ENCODE data around the gene LMOD3.
A peak's percentile ranks its signal among the peaks of the same experiment; 100 is the strongest.

LMOD3 gene

DNA sequence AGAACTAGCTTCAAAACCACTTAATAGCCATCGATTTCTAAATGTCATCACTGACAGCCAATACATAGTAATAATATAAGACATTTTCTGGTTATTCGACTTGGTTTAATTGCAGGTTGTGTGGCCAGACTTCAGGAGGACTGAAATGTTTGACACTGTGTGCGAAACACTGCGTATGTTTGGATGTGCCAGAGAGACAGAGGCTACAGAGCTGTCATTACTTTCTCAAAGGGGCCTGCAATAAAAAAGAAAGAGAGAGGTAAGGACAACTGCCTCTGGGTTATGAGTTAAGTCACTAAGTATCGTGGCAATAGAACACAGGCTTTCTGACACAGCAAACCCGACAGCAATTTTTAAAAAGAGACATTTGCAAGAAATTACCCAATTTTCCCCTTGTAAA lies 882 bp downstream of the LMOD3 start:
- DNase-seq: no peak

DNA sequence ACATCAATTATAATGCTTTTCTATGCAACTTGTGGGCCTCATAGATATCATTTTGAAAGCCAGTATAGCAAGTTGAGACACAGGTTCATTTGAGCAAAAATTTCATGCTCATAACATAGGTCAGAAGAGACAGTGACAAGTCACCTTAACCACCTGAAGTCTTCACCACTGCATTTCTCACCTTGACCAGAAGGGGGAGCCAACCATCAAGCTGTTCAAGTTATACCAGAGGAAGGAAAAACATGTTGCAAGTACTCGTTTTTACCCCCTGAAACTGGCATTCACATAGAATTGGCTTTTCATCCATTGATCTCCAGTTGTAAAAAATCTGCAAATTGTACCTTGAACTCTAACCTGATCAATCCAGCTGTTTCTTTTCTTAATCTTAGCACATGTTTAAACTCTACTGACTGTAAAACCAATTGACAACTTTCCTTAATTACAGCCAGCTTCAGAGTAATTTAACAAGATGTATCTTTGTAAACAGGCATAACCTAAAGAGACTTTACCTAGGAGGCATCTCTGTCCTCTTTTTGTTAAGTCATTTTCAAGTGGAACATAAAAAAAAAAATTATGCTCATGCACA lies 1.4 kb downstream of the LMOD3 start:
- DNase-seq: peak; percentile 78

DNA sequence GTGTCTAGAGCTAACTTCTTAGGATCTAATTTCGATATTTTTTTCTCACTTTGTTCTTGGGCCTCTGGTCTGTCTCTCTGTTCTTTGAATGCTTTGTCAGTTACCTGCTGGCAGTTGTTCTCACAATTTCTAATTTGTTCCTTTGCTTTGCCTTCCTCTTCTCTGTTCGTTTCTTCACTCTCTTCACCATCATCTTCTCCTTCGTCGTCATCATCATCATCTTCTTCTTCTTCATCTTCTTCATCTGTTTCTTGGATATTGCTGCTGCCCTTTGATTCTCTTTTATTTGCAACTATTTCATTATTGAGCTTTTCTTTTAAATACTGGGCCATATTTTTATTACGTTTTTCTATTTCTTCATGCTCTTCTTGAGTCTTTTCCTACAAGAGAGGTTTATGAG lies 2.7 kb downstream of the LMOD3 start:
- DNase-seq: no peak

DNA sequence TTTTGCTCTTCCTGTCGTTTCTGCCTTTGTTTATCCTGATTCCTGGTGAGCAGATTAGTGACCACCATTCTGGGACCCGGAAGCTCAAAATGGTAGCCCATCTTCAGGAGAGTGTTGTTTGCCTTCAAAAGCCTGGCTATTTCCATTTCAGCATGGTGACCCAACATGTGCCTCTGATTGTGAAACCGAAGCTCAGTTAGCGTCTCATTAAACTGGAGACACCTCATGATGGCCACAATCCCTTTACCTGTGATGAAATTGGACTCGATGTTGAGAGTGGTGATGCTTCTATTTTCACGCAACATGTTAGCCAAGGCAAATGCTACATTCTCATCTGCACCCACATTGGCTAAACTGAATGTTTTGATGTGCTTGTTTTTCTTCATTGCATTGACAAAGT lies 3.3 kb downstream of the LMOD3 start:
- DNase-seq: no peak

DNA sequence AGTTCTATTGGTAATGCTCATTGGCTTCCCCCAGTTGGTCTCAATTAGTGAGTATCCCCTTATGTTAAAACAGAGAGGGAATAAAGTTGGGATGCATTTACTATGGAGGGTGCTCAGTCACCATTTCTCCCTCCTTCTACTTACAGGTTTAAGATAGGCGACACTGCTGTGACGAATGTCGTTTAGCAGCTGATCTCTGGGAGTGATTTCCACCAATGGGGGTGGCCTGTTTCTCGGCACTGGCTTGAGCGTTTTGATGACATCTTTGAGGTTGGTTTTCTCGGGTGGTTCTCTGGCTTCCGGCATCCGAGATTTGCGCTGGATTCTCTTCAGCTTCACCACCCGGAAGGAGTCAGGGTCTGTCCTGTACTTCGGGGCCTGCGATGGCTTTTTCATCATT lies 3.8 kb downstream of the LMOD3 start:
- no peak for DNase-seq

DNA sequence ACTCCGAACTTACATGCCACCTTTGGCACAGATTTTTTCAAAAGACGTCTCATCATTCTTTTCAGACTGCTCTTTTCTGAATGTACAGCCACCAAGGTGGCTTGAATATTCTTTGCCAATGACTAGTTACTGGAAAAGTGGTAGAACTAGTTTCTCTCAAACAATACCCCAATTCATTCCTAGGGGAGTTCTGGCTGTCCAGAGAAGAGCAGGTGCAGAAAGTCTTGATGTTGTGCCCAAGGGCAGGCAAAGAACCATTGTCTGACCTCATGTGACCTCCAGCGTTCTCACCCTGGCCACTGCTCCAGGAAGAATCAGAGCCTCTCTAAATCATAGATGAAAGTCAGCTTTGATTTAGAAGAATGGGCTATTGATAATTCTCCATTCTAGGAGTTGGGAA lies 5.5 kb downstream of the LMOD3 start:
- DNase-seq: no peak

DNA sequence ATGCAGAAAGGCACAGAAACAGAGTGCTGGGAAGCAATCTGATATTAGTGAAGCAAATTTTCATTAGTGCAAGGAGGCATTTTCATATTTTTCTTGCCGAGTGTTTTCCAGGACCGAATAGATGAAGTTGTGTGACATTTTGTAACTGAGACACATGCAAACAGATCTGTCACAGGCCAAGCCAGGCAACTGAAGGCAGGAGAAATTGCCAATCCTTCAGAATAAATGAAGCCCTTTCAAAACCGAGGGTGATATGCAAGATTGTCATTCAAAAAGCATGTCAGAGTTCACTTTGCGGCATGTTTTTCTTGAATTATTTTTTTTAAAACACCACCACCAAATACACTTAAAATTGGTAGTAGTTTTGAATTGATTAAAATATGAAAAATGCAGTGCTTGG lies 6.2 kb downstream of the LMOD3 start:
- DNase-seq: no peak

DNA sequence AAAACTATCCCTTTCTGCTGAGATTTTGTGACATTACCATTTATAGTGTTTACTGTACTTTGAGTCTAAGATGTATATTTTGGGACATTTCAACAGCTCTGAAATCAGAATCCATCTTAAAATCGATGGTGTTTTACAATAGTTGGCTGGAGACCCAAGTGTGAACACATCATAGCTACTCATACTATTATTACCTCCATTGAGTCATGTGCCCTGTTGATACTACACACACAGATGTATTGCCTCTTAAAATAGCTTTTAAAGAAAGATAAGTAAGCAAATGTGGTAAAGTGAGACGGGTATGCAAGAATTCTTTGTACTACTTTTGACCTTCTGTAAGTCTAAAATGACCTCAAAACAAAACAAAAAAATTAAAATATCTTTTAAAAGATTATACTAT lies 6.7 kb downstream of the LMOD3 start:
- DNase-seq: no peak

DNA sequence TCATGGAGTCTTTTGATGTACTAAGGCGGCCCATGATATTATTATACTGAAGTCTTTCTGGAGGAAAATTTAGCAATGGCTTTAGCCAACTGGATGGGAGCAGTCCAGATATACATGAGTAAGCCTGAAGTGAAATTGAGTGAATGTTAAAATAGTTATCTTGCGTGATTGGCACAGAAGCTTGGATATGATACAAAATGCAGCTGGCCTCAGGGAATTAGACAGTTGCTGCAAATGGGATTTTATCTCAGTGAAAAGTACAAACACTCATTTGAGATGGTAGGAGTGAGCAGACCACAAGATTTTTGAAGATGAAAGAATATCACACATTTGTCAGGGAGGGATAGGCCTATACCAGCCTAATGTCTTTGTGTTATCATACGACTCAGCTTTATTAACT lies 8.9 kb downstream of the LMOD3 start:
- no peak for DNase-seq

DNA sequence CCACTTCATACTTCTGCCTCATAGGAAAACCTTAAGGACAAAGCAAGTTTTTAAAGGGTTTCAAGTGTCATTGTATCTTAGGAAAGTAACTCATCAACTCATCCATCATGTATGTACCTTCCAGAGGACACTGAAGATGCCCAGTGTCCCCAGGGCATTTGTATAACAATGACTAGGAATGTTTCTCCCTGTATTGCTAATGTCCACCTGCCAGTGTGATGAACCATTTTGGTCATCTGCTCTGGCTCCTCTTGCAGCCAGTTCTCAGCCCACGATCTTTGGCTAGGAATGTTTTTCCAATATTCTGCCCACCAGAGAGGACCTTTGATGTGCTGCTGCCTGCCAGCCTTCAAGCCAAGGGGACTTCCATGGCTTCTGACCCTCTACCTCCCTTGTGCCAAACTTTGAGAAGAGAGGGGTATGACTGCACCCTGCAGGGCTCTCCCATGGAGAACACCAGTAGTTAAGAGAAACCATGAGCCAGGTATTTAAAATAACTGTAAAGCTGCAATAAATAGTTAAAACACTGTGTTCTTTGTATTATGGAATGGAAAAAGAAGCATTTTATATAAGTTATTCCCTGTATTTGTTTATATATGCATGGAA lies 11.4 kb downstream of the LMOD3 start:
- DNase-seq: no peak

DNA sequence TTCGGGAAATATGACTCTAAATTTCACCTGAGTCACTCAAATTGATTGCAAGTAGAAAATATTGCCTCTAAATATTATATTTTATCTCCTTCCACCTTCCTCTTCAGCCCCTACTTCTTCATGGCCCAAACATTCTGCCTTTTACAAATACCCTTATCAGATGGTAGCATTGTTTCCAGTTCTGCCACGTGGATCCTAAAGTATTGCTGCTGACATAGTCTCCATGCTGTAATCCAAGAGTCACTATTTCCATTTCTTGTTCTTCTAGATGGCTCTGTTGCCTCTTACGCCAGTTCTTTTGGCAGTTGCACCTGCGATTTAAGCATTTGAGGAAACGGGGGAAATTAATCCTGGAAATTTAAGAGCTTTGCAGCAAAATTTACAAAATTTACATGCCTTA lies 13.6 kb downstream of the LMOD3 start:
- no peak for DNase-seq

DNA sequence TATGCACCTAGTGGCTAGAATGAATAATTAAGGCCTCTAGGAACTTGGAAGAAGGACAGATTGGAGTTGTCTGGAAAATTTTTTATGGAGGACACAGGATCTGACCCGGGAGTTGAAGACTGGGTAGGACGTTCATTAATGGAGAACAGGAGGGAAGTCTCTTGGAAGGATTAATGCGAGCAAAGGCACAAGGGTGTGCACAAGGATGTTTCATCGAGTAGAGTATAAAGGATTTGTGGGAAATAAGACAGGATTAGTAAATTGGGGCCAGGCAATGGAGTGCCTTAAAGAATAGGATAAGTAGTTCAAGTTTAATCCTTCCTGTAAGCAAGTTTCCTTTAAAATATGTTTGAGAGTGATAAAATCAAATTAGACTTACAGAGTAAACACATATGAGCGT lies 14.6 kb downstream of the LMOD3 start:
- DNase-seq: no peak

DNA sequence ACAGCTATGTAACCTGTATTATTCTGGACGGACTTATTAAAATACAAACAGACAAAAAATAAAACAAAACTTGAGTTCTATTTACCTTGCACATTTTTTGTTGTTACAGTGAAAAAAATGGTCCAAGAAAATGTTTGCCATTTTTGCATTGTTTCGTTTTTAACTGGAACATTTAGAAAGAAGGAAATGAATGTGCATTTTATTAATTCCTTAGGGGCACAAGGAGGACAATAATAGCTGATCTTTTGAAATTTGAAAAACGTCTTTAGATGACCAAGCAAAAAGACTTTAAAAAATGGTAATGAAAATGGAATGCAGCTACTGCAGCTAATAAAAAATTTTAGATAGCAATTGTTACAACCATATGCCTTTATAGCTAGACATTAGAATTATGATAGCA lies 17.1 kb downstream of the LMOD3 start:
- no peak for DNase-seq

DNA sequence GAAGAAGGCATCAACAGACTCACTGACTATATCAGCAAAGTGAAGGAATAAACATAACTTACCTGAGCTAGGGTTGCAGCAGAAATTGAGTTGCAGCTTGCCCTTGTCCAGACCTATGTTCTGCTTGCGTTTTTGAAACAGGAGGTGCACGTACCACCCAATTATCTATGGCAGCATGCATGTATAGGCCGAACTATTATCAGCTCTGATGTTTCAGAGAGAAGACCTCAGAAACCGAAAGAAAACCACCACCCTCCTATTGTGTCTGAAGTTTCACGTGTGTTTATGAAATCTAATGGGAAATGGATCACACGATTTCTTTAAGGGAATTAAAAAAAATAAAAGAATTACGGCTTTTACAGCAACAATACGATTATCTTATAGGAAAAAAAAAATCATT lies 17.8 kb downstream of the LMOD3 start:
- DNase-seq: no peak

DNA sequence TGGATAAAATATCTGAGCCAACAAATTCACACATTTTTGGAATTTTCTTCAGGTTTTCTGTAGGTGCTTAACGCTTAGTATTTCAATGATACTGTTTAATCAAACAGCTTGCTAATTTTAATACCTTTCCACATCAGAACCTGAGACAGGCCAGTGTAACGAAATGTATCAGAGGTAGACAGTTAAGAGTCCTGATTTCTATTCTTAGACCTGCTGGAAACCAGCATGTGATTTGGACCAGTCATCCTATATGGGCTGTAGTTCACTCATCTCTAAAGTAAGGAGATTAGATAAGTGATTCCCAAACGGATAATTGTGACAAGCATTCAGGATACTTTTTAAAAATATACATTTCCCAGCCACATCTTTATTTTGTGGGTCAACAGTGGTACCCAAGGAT lies 19.3 kb downstream of the LMOD3 start:
- no peak for DNase-seq

DNA sequence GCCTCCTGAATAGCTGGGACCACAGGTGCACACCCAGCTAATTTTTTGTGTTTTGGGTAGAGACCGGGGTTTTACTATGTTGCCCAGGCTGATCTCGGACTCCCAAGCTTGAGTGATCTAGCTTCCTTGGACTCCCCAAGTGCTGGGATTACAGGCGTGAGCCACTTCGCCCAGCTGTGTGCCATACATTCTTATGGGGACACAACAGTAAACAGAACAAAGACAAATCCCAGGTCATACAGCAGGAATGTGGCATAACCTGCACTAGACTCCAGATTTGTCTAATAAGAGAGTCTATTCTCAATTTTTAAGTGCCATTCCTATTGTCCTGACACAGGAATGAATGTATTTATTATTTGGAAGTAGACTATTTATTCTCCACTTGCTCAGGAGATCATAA lies 20.0 kb downstream of the LMOD3 start:
- DNase-seq: no peak

DNA sequence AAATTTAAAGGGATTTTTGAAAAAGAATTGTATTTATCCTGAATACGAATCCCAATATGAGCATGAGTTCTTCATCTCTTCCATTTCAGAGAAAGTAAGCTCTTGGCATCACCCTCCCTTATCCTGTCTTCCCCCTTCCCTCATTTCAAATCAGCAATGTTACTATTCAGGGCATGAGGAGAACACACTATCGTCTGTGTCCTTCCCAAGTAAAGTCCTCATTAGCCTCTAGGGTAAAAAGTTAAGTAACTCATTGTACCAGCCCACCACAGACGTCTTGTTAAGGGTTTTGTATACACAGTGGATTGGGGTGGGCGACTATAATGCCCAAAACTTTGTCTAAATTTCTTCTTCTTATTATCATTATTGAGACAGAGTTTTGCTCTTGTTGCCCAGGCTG lies 22.8 kb downstream of the LMOD3 start:
- no peak for DNase-seq

DNA sequence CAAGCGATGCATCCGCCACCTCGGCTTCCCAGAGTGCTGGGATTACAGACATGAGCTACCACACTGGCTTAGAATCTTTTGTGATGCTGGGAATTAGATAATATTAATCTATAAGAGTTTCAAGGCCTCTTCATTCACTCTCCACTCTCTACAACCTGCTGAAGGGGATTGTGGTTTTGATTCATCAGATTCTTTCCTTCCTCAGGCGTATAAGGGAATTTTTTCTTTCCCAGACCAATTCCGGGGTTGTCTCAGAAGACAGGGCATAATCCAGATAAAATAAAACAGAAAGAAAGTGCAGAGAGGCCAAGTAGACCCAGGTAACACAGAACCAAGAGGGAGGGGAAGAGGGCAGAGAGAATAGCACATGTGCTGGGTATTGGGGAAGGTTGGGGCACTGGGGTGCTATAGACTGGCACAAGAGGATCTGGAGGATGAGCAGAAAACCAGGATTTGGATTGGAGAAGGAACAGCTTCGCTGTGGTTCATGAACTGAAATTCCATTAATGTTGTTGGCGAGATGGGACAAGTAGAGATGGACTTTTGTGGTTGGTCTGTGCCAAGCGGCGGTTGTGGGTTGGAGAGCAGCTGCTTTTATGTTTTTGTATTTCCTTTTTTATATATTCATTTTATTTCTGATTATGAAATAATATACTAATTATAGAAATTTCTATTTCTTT lies 24.8 kb downstream of the LMOD3 start:
- no peak for DNase-seq

DNA sequence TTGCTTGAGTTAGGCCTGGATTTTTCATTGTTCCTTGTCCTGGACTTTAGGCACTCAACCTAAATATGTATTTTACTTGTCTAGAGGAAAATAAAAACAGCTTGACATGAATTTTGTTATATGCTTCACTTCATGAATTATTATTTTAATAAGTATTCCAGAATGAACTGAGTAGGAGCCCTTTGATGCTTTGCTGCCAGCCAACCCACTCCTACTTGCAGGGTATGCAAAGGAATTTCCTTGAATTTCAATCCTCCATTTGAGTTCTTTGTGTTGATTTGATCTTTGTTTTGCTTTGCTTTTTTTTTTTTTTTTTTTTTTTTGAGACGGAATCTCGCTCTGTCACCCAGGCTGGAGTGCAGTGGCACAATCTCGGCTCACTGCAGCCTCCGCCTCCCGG lies 26.1 kb downstream of the LMOD3 start:
- no peak for DNase-seq

DNA sequence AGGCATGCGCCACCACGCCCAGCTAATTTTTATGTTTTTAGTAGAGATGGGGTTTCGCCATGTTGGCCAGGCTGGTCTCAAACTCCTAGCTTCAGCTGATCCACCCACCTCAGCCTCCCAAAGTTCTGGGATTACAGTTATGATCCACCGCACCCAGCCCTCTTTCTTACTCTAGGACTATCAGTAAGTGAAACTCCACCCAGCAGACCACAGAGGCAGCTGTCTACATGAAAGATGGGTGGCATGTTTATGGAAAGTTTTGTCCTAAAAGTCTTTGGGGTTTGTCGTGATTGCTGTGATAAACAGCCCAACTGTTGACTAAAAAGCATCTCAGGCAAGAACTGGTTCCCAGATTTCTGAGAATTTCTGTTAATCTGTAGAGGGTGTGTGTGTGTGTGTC lies 26.8 kb downstream of the LMOD3 start:
- no peak for DNase-seq

DNA sequence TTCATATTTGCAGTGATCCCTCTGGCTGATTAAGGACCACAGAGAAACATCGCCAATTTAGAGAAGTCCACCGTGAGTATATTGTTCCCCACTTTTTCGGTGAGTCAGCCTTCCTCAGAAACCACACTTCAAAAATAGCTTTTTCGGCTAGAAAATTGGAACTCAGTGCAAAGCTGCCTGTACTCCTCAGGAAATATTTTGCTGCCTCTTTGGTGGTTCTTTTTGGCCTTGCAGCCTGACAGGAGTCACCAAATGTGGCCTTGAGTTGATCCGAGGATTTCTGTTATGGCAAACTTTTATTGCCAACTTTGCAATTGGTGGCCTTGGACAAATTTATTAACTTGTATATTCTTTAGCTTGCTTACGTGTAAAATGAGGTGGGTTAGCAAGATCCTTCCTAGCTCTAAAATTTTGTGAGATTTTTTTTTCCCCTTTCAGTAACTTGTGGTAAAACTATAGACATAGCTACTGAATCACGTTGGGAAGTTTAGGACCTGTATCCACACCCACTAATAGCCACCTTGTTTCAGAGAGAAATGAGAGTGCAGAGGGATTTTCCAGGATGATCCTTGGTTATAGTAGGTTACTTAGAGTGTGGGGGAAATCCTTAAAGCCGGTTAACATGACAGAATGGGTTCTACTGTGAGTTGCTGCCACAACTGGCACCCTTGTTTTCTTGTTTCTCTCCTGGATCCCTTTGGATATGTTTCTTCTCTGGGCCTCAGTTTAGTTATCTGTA lies 27.8 kb downstream of the LMOD3 start:
- no peak for DNase-seq

DNA sequence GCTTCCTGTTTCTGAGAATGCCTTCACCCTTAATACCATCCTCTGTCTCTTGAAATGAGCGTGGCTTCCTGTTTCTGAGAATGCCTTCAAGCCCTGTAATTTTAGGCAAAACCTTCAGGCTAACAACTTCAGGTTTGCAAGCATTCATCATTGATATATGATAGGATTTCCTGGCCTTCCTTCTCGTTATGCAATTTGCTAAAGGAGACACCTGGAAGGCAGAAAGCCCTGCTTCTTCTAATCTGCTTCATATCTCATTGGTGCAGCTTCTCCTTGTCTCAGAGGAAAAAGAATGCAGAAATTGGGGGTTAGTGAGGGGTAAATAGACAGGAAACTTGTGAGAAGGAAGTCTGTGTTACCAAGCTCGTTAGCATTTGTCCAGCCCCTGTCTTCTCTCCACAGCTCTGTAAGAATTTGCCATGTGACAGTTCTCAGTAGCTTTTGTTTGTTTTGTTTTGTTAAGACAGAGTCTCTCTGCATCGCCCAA lies 30.3 kb downstream of the LMOD3 start:
- DNase-seq: no peak

DNA sequence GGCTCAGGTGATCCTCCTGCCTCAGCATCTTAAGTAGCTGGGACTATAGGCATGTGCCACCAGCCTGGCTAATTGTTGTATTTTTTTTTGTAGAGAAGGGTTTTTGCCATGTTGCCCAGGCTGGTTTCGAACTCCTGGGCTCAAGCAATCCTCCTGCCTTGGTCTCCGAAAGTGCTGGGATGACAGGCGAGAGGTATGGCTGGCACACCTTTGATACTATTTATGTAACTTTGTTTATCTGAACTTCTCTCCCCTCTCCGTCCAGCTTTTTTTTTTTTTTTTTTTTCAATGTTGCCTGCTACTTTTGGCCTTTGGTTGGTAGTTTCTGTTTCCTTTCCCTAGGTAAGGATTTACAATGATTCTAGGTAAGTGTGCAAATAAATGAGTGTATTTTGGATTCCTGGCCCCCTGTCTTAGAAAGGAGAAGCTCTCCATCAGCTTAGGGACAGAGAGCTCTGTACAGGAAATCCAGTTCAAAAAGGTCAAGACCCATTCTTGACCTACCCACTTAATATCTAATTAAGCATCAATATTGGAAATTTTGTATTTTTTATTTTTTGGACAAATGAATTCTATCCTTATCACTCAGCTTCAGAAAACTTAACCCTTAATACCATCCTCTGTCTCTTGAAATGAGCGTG lies 30.9 kb downstream of the LMOD3 start:
- DNase-seq: no peak

DNA sequence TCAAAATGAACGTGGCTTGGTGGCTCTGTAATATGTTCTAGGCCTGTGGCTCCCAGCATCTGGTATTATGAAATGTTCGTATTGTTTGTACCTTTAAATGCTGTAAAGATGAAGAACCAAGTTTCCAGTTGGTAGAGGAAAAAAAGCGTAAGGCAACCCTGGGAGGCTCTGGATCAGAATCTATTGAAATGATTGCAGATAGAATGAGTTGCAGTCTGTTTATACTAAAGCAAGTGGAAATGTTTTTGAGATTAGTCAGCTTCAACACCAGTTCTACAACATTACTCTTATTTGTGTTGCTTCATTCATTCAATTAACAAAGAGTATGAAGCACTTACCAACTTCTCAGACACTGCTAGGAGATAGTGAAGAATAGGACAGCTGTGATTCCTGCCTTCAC lies 32.4 kb downstream of the LMOD3 start:
- no peak for DNase-seq

Data from activated CD4-positive, alpha-beta T cell treated with anti-CD3 and anti-CD28 coated beads, Interleukin-2, amount 50 U/mL, for 1 hour (primary cell).